Smooth muscle cell (in vitro differentiated cells): Measurements from ENCODE around the gene CABP1. TPM values are rescaled to one million over a fixed set of nuclear protein-coding genes. Genes with fewer than 3 reads are reported as not detected.
A peak's percentile ranks its signal among the peaks of the same experiment; 100 is the strongest.

Source experiments
- DNase-seq: peaks from one replicate; lab custom pipeline; 2025; ENCODE audit not compliant: unreplicated experiment; lab: John Stamatoyannopoulos, UW
- H2AFZ ChIP-seq: fragments of 200-600 bp; sonication (generic); 2 replicates; pipeline ENCODE4 v1.6.0; 2016; ENCODE audit warnings: antibody characterized with exemption, low read depth, mild to moderate bottlenecking
- H3F3A ChIP-seq: fragments of 200-600 bp; sonication (generic); 2 replicates; pipeline ENCODE4 v1.6.0; 2017; ENCODE audit warnings: antibody characterized with exemption, low read depth
- H3K27ac ChIP-seq: fragments of 200-600 bp; sonication (generic); 2 replicates; pipeline ENCODE4 v1.5.1; 2016; ENCODE audit warnings: low read depth, mild to moderate bottlenecking
- H3K27me3 ChIP-seq: fragments of 200-600 bp; sonication (generic); 2 replicates; pipeline ENCODE4 v1.6.1; 2016; ENCODE audit warnings: low read depth, mild to moderate bottlenecking
- H3K36me3 ChIP-seq: fragments of 200-600 bp; sonication (generic); 2 replicates; pipeline ENCODE4 v1.5.1; 2016; ENCODE audit warnings: low read depth
- H3K4me1 ChIP-seq: fragments of 200-600 bp; sonication (generic); 2 replicates; pipeline ENCODE4 v1.5.1; 2016; ENCODE audit warnings: low read depth
- H3K4me2 ChIP-seq: fragments of 200-600 bp; sonication (generic); 2 replicates; pipeline ENCODE4 v1.6.0; 2016; ENCODE audit warnings: mild to moderate bottlenecking
- H3K4me3 ChIP-seq: fragments of 200-600 bp; sonication (generic); 2 replicates; pipeline ENCODE4 v1.5.1; 2016; ENCODE audit warnings: mild to moderate bottlenecking
- H3K79me2 ChIP-seq: fragments of 200-600 bp; sonication (generic); 2 replicates; pipeline ENCODE4 v1.6.0; 2016; ENCODE audit warnings: low read depth, mild to moderate bottlenecking
- H3K9ac ChIP-seq: fragments of 200-600 bp; sonication (generic); 2 replicates; pipeline ENCODE4 v1.6.0; 2016; ENCODE audit warnings: low read depth
- H3K9me3 ChIP-seq: fragments of 200-600 bp; sonication (generic); replicated peaks from 2 replicates; pipeline ENCODE4 v1.5.1; 2016; ENCODE audit warnings: low read depth
- H4K20me1 ChIP-seq: fragments of 200-600 bp; sonication (generic); 2 replicates; pipeline ENCODE4 v1.6.0; 2016; ENCODE audit warnings: low read depth
- WGBS: methylation state at CpG from one replicate; pipeline ENCODE4 v1.1.7; 2016; ENCODE audit warnings: low lambda C conversion rate; 5-methylcytosine and 5-hydroxymethylcytosine counted together
- polyA plus RNA-seq: library from polyadenylated mRNA; unstranded; fragments of >200 nt; fragmentation: Nextera tagmentation; extraction: Ambion mirVana; gene quantifications from 2 replicates; pipeline ENCODE4 v1.2.1, GENCODE V29; 2016
- total RNA-seq: library from RNA; depleted of rRNA; stranded (reverse); fragments of >200 nt; gene quantifications from 2 replicates; pipeline ENCODE4 v1.2.3, GENCODE V29; 2014
- TF ChIP-seq, protein P1 (sequence below): fragments of 200-600 bp; sonication (generic); IDR thresholded peaks from 2 replicates; pipeline ENCODE4 v1.5.1; 2017; ENCODE audit warnings: borderline replicate concordance, mild to moderate bottlenecking, antibody characterized with exemption; ENCODE audit not compliant: insufficient read depth, poor library complexity, severe bottlenecking

The CABP1 gene
- total and polyA plus RNA-seq, 2 experiments from 2014 or later, result 0.50 TPM; not detected in 1

DNA sequence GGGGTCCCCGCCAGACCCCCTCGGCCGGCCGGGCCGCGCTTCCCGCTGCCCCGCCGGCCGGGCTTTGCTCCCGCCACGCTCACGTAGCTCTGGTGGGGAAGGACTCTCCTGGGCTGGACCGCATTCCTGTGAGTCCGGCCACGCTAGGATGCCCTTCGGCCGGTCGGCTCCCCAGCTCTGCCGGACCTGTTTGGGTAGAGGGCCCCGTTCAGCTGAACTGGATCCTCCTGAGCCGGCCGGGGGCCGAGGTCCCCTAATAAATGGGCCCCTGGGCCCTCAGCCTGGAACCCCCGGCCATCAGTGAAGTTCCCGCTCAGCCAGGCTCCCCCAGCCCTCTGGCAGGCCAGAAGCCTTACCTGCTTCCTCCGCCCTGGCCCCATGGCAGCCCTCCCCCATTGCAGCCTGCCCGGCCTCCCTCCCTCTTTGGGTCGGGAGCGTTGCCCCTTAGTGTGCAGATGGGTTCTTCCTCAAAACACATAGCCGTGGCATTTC is 70.4 kb downstream of the CABP1 start:
- peak overlapping the region; percentile 92 for H3K4me3 ChIP-seq
- peak overlapping the region; percentile 39 for H3K27ac ChIP-seq
- peaks cover 16% of the 10 kb centered on the region for H3K4me1 ChIP-seq
- peaks cover 32% of the 10 kb centered on the region for H3K79me2 ChIP-seq
- H3K36me3 ChIP-seq, result no peaks in the 10 kb centered on the region
- H4K20me1 ChIP-seq, result peaks cover 34% of the 10 kb centered on the region
- no peaks in the 10 kb centered on the region for H3K27me3 ChIP-seq
- peaks cover 14% of the 10 kb centered on the region for H3F3A ChIP-seq
- H2AFZ ChIP-seq, result peak overlapping the region; percentile 89
- no peaks in the 10 kb centered on the region for H3K9me3 ChIP-seq
- TF ChIP-seq, protein P1, sequence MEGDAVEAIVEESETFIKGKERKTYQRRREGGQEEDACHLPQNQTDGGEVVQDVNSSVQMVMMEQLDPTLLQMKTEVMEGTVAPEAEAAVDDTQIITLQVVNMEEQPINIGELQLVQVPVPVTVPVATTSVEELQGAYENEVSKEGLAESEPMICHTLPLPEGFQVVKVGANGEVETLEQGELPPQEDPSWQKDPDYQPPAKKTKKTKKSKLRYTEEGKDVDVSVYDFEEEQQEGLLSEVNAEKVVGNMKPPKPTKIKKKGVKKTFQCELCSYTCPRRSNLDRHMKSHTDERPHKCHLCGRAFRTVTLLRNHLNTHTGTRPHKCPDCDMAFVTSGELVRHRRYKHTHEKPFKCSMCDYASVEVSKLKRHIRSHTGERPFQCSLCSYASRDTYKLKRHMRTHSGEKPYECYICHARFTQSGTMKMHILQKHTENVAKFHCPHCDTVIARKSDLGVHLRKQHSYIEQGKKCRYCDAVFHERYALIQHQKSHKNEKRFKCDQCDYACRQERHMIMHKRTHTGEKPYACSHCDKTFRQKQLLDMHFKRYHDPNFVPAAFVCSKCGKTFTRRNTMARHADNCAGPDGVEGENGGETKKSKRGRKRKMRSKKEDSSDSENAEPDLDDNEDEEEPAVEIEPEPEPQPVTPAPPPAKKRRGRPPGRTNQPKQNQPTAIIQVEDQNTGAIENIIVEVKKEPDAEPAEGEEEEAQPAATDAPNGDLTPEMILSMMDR, result no peak
- under 1% methylated on average over 19 of the region's 31 CpGs for WGBS
- peak overlapping the region; percentile 85 for H3K9ac ChIP-seq
- peak overlapping the region; percentile 100 for H3K4me2 ChIP-seq
- no peak for DNase-seq

DNA sequence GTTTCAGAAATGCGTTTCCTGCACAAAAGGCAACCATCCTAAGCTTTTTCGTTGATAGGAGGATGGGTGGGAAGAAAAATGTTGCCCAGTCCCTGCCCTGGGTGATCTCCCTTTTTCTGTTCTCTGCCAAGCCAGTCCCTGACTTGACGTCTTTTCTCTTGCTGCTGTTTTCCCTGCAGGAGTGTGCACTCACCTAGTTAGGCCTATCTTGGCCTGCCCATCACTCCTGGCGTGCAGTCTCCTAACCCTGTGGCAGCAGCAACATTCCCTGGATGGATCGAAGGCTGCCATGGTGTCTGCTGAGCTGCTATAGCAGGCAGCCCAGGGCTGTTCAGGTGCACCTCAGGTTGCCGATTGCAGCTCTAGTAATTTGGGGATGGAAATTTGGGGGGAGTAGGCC is 71.0 kb downstream of the CABP1 start:
- Histone ChIP-seq H3K27ac (no peak overlapping the region), H3K4me3 (peak overlapping the region; percentile 92), H3F3A (peaks cover 14% of the 10 kb centered on the region), H3K27me3 (no peaks in the 10 kb centered on the region), H4K20me1 (peaks cover 36% of the 10 kb centered on the region), H3K9ac (peak overlapping the region; percentile 85), H3K36me3 (no peaks in the 10 kb centered on the region), H2AFZ (no peak overlapping the region), H3K9me3 (no peaks in the 10 kb centered on the region), H3K79me2 (peaks cover 32% of the 10 kb centered on the region), H3K4me2 (peak overlapping the region; percentile 100), H3K4me1 (peaks cover 16% of the 10 kb centered on the region)
- no peak for DNase-seq
- 48% methylated on average over 6 of the region's 6 CpGs for WGBS
- TF ChIP-seq, protein P1, result no peak

DNA sequence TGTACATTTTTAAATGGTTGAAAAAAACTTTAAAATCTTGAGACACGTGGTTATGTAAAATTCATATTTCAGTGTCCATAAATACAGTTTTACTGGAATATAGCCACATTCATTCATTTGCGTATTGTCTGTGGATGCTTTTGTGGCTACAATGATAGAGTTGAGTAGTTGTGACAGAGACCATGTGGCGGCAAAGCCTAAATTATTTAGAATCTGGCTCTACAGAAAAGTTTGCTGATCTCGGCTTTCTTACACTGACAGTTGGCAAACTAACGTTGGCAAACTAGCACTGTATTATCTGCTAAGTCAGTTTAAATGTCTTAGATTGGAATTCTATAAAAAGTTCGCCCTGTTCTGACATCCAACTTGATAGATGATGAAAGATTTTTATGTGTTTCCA is 72.2 kb downstream of the CABP1 start:
- no peaks in the 10 kb centered on the region for H3K27me3 ChIP-seq
- no peak overlapping the region for H2AFZ ChIP-seq
- peaks cover 14% of the 10 kb centered on the region for H3F3A ChIP-seq
- H3K4me3 ChIP-seq, result no peak overlapping the region
- no peak overlapping the region for H3K4me2 ChIP-seq
- no peak overlapping the region for H3K9ac ChIP-seq
- no peak for DNase-seq
- H4K20me1 ChIP-seq, result peaks cover 36% of the 10 kb centered on the region
- WGBS, result 75% methylated on average over 6 of the region's 6 CpGs
- no peaks in the 10 kb centered on the region for H3K9me3 ChIP-seq
- H3K79me2 ChIP-seq, result peaks cover 32% of the 10 kb centered on the region
- H3K36me3 ChIP-seq, result no peaks in the 10 kb centered on the region
- TF ChIP-seq, protein P1, result no peak
- H3K27ac ChIP-seq, result no peak overlapping the region
- peaks cover 16% of the 10 kb centered on the region for H3K4me1 ChIP-seq

DNA sequence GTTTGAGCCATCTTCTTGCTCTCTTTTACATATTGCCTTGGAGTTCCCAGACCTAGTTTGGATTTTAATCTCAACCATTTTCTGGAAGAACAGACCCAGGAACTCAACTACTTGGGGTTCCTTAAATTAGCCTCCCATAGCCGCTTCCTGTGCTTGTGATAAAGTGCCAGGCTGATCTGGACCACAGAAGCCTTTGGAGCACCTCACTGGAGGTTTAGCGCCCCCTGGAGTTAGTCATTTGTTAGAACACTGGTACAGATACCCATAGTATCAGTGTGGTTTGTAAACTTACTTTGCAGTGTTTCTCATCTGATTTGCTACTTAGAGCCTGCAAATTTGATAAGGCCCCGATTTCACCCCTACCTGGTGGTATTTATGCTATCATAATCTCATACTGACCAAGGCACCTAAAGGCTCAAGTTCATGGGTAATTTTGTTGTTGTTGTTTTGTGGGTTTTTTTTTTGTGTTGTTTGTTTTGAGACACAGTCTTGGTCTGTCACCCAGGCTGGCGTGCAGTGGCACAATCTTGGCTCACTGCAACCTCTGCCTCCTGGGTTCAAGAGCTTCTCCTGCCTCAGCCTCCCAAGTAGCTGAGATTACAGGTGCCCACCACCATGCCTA is 73.5 kb downstream of the CABP1 start:
- TF ChIP-seq, protein P1, result peak; percentile 82
- no peak overlapping the region for H3K9ac ChIP-seq
- H3K4me2 ChIP-seq, result no peak overlapping the region
- peaks cover 4% of the 10 kb centered on the region for H3K36me3 ChIP-seq
- no peaks in the 10 kb centered on the region for H3K27me3 ChIP-seq
- no peak overlapping the region for H3K27ac ChIP-seq
- no peak overlapping the region for H3K4me3 ChIP-seq
- peaks cover 32% of the 10 kb centered on the region for H3K79me2 ChIP-seq
- peaks cover 16% of the 10 kb centered on the region for H3K4me1 ChIP-seq
- H2AFZ ChIP-seq, result no peak overlapping the region
- DNase-seq, result peak; percentile 4
- H3K9me3 ChIP-seq, result no peaks in the 10 kb centered on the region
- peaks cover 36% of the 10 kb centered on the region for H4K20me1 ChIP-seq
- peaks cover 14% of the 10 kb centered on the region for H3F3A ChIP-seq
- 37% methylated on average over 4 of the region's 4 CpGs for WGBS
